ENCODE results near the gene MAST4.

MAST4 gene

DNA sequence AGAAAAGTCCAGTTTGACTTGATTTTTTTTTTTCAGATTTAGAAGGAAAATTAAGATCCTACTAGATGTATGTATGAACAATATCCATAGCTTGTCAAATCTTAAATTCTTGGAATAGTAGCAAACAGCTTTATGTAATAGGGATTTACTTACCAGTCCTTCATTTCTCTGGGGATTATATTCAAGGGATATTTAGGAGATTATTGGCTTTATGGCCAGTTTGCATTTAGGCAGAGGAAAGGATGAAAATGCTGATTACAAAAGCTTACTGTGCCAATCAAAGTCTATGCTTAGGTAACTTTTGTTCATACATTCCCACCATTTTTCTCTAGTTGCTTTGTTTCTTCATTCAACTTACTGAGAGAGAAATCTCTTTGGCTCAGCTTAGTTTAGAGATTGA, 47.9 kb downstream of the MAST4 start:
- no peaks in the 10 kb centered on the region for H3K27me3 ChIP-seq (ENCODE audit: control insufficient read depth, insufficient read depth, low read length)
- no peaks in the 10 kb centered on the region for H3K9me3 ChIP-seq (ENCODE audit: control insufficient read depth, low read length)
- no peaks in the 10 kb centered on the region for H3K4me1 ChIP-seq
- H3K4me3 ChIP-seq (ENCODE audit: low read depth, low read length) = no peak overlapping the region
- no peaks in the 10 kb centered on the region for H3K79me2 ChIP-seq
- no peak overlapping the region for H3K4me2 ChIP-seq (ENCODE audit: low read length)
- no peaks in the 10 kb centered on the region for H3K36me3 ChIP-seq (ENCODE audit: control insufficient read depth, insufficient read depth, low read length)
- H3K9ac ChIP-seq = no peak overlapping the region
- H3K27ac ChIP-seq = no peak overlapping the region
- TF ChIP-seq, protein P1, sequence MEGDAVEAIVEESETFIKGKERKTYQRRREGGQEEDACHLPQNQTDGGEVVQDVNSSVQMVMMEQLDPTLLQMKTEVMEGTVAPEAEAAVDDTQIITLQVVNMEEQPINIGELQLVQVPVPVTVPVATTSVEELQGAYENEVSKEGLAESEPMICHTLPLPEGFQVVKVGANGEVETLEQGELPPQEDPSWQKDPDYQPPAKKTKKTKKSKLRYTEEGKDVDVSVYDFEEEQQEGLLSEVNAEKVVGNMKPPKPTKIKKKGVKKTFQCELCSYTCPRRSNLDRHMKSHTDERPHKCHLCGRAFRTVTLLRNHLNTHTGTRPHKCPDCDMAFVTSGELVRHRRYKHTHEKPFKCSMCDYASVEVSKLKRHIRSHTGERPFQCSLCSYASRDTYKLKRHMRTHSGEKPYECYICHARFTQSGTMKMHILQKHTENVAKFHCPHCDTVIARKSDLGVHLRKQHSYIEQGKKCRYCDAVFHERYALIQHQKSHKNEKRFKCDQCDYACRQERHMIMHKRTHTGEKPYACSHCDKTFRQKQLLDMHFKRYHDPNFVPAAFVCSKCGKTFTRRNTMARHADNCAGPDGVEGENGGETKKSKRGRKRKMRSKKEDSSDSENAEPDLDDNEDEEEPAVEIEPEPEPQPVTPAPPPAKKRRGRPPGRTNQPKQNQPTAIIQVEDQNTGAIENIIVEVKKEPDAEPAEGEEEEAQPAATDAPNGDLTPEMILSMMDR (IDR thresholded peaks at IDR 0.05) = no peak
- no peak overlapping the region for H2AFZ ChIP-seq

DNA sequence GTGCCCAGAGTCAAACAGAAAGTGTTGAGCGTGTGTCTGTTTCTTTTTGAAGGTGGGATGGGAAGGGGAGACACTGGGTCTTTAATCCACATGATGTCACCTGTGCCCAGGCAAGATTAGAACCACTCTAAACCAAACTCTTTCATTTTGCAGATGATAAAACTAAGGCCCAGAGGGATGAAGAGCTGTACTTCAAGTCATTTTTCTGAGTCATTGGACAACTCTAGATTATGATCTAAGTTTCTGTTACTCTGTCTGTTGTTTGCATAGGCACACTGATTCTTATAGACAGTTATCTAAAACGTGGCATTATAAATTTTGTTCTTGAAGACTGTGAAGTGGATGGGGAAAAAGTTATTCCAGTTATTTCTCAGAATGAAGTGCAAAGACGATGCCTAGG, 48.8 kb downstream of the MAST4 start:
- TF ChIP-seq, protein P1 (IDR thresholded peaks at IDR 0.05) = no peak

DNA sequence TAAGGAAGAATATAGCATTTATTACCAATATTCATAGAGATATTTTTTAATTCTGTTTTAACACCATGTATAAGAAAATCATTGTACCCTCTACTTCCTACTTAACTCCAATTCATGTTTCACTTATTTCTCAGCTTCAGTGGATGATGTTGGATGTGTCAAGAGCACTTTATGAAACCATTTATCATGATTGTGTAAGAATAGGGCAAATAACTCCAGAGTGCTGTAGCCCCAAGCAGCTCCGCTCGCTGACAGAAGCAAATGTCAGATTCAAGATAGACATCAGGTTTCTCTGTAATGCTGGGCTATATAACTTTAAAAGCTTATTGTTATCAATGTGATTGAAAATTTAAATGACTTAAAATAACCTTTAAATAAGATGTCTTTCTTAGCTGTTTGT, 50.4 kb downstream of the MAST4 start:
- H3K9me3 ChIP-seq (ENCODE audit: control insufficient read depth, low read length) = no peaks in the 10 kb centered on the region
- no peaks in the 10 kb centered on the region for H3K79me2 ChIP-seq
- H3K4me1 ChIP-seq = no peaks in the 10 kb centered on the region
- H3K9ac ChIP-seq = no peak overlapping the region
- no peak overlapping the region for H3K4me2 ChIP-seq (ENCODE audit: low read length)
- no peak overlapping the region for H3K4me3 ChIP-seq (ENCODE audit: low read depth, low read length)
- no peaks in the 10 kb centered on the region for H3K36me3 ChIP-seq (ENCODE audit: control insufficient read depth, insufficient read depth, low read length)
- no peak overlapping the region for H3K27ac ChIP-seq
- no peak overlapping the region for H2AFZ ChIP-seq
- H3K27me3 ChIP-seq (ENCODE audit: control insufficient read depth, insufficient read depth, low read length) = no peaks in the 10 kb centered on the region
- TF ChIP-seq, protein P1 (IDR thresholded peaks at IDR 0.05) = no peak

More for the DNA sequence above, 48.8 kb downstream of the MAST4 start:
- no peak overlapping the region for H3K27ac ChIP-seq
- H3K4me3 ChIP-seq (ENCODE audit: low read depth, low read length) = no peak overlapping the region
- no peaks in the 10 kb centered on the region for H3K79me2 ChIP-seq
- H3K9ac ChIP-seq = no peak overlapping the region
- no peaks in the 10 kb centered on the region for H3K36me3 ChIP-seq (ENCODE audit: control insufficient read depth, insufficient read depth, low read length)
- H3K4me1 ChIP-seq = no peaks in the 10 kb centered on the region
- no peaks in the 10 kb centered on the region for H3K27me3 ChIP-seq (ENCODE audit: control insufficient read depth, insufficient read depth, low read length)
- no peak overlapping the region for H2AFZ ChIP-seq
- H3K4me2 ChIP-seq (ENCODE audit: low read length) = no peak overlapping the region
- no peaks in the 10 kb centered on the region for H3K9me3 ChIP-seq (ENCODE audit: control insufficient read depth, low read length)

DNA sequence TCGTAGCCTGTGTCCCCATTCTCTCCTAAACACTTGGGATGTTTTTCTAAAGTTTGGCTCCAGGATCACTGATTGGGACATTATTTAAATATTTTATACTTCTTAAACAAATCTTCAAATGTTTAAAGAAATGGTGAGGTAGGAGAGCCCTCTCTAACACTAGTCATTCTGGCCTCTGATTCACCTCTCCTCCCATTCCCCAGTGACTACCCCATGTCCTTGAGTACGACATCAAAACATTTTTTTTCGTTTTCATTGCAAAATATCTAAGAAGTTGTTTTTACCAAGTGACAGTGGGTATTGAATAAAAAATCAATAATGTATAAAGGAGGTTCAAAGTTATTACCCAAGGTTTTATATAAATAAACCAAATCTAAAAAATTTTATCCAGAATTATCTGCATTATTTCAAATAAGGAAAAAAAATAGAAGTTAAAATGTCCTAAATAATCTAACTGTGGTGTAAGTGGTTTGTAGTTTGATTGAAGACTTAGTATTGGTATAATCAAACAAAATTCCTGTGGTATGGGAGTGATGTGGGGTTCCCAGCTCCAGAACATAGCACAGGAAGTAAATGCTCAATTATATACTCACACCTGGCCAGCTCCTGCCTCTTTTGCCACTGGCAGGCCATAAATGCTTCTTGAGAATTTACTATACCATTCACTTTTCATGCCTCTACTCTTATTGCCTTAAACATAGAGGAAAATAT, 51.1 kb downstream of the MAST4 start:
- TF ChIP-seq, protein P1 (IDR thresholded peaks at IDR 0.05) = no peak
- no peak overlapping the region for H3K9ac ChIP-seq
- H3K4me1 ChIP-seq = no peaks in the 10 kb centered on the region
- H3K27me3 ChIP-seq (ENCODE audit: control insufficient read depth, insufficient read depth, low read length) = no peaks in the 10 kb centered on the region
- no peak overlapping the region for H3K4me3 ChIP-seq (ENCODE audit: low read depth, low read length)
- no peak overlapping the region for H3K27ac ChIP-seq
- H3K4me2 ChIP-seq (ENCODE audit: low read length) = no peak overlapping the region
- H3K79me2 ChIP-seq = no peaks in the 10 kb centered on the region
- H2AFZ ChIP-seq = no peak overlapping the region
- no peaks in the 10 kb centered on the region for H3K36me3 ChIP-seq (ENCODE audit: control insufficient read depth, insufficient read depth, low read length)
- no peaks in the 10 kb centered on the region for H3K9me3 ChIP-seq (ENCODE audit: control insufficient read depth, low read length)

DNA sequence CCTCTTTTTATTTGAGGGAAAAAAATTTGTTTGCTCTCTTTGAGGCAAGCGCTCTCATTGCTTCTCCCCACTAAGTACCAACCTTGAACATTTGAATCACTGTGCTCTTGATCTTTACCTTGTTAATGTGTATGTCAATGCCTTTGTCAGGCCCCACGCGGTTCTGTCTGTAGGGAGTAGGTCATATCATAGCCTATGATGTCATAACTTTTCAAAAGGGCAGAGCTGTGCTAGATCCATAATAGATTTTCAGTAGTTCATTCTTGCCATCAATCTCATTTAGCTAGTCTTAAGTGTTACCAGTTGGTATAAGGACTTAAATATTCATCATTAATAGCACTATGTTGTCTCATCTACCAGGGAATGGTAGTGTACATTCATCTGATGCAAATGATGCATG, 56.6 kb downstream of the MAST4 start:
- no peak overlapping the region for H3K4me2 ChIP-seq (ENCODE audit: low read length)
- TF ChIP-seq, protein P1 (IDR thresholded peaks at IDR 0.05) = no peak
- no peaks in the 10 kb centered on the region for H3K4me1 ChIP-seq
- H3K27ac ChIP-seq = no peak overlapping the region
- H3K4me3 ChIP-seq (ENCODE audit: low read depth, low read length) = no peak overlapping the region
- no peaks in the 10 kb centered on the region for H3K27me3 ChIP-seq (ENCODE audit: control insufficient read depth, insufficient read depth, low read length)
- no peak overlapping the region for H2AFZ ChIP-seq
- H3K9me3 ChIP-seq (ENCODE audit: control insufficient read depth, low read length) = no peaks in the 10 kb centered on the region
- H3K36me3 ChIP-seq (ENCODE audit: control insufficient read depth, insufficient read depth, low read length) = no peaks in the 10 kb centered on the region
- H3K79me2 ChIP-seq = no peaks in the 10 kb centered on the region
- H3K9ac ChIP-seq = no peak overlapping the region
